GM18507 (cell line): ENCODE data around the gene SPACA1.
"Not testable (repeated sequence)": the region's sequence is repeated elsewhere in the genome, so short reads cannot be mapped to it uniquely, and the experiment has no call there.

Experiments
- DNase-seq: peaks from one replicate; pipeline ENCODE4 v3.0.0; 2011; ENCODE audit warnings: low read depth; ENCODE audit not compliant: insufficient read length; ENCODE audit errors: extremely low spot score
- FAIRE-seq: peaks from 2 replicates; lab custom pipeline; 2011; peaks lifted over from hg19 to GRCh38; lab: Jason Lieb, UNC

The SPACA1 gene, protein sequence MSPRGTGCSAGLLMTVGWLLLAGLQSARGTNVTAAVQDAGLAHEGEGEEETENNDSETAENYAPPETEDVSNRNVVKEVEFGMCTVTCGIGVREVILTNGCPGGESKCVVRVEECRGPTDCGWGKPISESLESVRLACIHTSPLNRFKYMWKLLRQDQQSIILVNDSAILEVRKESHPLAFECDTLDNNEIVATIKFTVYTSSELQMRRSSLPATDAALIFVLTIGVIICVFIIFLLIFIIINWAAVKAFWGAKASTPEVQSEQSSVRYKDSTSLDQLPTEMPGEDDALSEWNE

DNA sequence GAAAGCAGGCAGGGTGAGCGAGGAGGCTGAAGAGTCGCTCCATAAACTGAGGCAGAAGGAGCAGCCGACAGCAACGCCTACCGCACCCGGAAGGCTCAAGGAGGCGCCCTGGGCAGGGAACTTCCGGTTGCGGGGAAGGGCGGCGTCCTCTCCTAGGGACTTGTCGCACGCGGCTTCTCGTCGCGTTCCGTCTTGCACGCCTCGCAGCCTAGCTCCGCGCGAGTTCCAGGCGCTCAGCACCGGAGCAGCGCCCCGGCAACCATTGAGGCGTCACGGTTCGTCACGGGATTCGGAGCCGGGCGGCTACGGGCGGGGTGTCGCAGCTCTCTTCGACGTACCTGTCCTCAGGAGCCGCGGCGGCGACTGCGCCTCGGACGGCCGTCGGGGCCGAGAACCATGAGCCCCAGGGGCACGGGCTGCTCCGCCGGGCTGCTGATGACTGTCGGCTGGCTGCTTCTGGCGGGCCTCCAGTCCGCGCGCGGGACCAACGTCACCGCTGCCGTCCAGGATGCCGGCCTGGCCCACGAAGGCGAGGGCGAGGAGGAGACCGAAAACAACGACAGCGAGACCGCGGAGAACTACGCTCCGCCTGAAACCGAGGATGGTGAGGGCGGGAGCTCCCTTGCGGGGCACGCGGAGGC lies at the start of gene SPACA1:
TSS of gene SPACA1 (plus strand) at position 332 of the 641 bp plus-strand sequence. CDS start at position 397, 65 bp downstream.
- FAIRE-seq = no peak
- DNase-seq = no peak

DNA sequence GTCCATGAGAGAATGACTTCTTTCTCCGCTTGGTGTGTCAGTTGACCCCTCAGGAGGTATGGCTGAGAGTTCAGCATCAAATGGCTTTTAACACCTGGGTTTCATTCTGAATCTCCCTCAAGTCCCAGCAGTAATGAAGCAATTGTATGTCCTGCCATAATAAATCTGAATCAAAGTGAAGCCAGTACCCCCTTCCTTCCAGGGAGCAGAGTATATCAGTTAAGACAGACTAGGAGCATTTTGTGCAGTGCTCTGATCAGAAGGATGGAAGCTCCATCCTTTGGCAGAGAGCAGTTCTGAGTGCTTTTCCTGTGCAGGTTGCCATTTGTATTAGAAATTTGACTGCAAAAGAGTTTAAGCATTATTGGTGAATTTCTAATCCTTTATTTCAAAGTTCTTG lies 46.9 kb upstream of the SPACA1 start:
- no peak for DNase-seq
- FAIRE-seq = no peak

DNA sequence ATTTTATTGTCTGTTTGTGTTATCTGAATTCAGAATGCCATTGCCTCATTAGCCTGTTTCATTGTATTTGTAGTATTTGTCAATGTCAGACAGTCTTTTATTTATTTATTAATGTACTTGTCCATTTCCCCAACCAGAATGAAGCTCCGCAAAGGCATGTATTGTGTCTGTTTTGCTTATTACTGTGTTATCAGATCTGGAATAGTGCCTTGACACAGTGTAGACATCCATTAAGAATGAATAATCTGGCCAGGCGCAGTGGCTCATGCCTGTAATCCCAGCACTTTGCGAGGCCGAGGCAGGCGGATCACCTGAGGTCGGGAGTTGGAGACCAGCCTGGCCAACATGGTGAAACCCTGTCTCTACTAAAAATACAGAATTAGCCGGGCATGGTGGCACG lies 46.4 kb upstream of the SPACA1 start:
- not testable (repeated sequence) for FAIRE-seq, DNase-seq

DNA sequence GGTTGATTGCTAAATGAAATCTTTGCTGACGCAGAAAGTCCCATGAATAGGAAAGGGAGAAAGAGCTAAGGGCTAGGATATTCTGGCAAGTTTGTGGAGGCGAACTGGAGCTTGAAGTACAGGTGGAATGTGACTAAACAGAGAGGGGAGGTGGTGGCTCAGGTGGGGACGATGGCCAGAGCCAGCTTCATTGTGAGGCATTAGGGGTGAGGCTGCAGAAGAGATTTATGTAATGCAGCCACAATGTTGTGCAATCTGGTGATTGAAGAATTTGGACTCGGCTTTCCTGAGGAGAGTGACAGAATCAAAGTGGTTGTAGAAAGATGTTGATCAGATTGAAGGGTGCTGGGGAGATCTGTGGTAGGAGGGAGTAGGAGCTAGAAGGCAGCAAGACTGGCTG lies 42.9 kb upstream of the SPACA1 start:
- no peak for FAIRE-seq

DNA sequence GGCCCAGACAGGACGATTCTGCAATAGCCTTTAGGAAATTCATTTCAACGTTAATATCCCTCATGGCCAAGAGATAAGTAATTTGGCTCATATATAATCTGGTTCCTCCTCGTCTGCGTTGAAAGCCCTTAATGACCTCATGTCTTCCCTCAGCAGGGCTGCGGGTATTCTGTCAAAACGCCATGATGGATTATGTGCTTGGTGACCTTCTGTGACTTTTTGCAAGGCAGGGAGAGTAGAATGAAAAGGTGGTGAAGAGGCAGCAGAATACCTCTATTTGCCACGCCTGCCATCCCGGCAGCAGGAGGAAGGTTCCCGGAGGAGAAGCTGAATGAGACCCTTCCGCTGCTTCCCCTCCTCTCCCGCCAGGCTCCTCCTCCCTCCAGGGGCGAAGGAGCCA lies 41.1 kb upstream of the SPACA1 start:
- no peak for FAIRE-seq
- DNase-seq = no peak

More for the DNA sequence above, 42.9 kb upstream of the SPACA1 start:
- DNase-seq = no peak

DNA sequence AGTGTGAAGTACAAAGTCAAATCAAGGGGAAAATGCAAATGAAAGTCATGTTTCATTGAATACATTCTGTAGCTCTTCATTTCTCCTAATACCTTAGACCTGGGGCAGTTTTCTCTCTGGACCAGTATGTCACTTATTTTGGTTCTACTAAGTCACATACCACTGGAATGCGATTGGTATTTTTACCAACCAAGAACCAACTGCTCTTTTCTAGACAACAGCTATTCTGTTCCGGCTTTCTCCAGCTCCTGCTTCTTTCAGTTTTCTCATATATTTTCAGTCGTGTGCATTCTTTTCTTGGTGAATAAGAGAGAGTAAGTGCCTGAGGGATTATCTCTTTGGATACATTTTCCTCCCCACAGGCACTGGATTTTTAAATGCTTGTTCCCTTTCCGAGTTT lies 39.2 kb upstream of the SPACA1 start:
- DNase-seq (no peak), FAIRE-seq (no peak)

DNA sequence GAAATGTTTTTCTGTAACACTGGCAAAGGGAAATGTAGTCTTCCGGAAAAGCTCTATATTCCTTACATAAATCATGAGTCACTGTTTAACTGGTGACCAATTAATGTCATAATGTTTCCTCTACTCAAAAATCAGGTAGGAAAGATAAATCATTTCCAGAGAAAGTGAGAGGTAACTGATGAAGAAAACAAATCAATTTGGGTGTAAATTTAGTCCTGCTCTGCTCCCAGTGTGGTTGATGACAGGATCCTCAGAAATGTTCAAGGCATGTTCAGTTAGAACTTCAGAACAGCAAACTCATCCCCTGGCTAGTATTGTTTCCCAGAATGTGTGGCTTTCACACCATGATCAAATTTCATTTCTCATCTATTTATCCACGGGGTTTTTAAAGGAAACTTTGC lies 38.8 kb upstream of the SPACA1 start:
- DNase-seq = no peak

DNA sequence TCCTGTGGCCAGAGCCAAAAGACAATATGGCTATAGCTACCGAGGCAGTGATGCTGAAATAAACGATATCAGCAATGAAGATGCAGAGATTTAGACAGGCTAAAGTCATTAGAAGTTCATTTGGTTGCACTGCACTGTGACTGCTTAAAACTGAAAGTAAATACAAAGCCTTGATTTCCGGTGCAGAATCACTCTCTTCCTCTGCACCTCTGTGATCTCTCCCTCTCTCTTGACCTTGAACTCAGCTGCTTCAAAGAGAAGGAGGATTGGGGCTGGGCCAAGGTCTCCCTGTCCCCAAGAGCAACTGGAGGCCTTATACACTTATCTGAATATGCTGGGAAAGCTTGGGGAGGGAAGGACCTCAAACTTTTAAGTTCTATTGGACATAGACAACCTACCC lies 34.6 kb upstream of the SPACA1 start:
- DNase-seq (no peak), FAIRE-seq (peak; percentile 58)

More for the DNA sequence above, 38.8 kb upstream of the SPACA1 start:
- FAIRE-seq = no peak

DNA sequence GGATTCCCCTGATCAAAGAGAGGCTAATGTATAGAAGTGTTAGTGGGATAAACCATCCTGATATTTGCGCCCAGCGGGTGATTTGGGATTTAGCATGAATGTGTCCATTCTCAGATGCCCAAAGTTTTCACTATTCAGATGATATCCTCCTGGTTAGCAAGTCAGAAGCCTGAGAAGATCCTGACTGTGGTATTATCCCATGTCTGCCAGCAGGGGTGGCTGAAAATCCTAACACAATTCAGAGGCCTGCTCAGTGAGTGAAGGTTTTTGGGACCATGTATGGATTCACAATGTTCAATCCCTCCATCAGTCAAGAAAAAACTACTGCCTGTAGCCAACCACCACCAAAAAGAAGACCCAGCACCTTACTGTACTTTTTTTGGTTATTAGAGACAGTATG lies 34.1 kb upstream of the SPACA1 start:
- FAIRE-seq = no peak
- no peak for DNase-seq

DNA sequence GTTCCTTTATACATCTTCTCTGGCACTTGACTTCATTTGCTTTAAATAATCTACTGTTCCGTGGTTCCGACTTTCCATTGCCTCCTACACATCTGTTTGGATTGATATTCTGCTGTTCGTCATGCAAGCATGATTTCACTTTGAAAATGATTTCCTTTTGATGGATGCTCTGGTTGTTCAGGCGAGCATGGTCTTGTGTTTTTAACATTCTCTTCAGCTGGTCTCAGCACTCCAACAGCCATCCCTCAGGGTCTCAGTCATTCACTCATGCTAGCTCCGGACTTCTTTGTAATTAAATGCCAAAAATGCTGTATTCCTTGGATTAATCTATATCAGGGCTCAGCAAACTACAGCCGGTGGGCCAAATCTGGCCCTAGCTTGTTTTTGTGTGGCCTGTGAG lies 27.2 kb upstream of the SPACA1 start:
- FAIRE-seq = no peak

DNA sequence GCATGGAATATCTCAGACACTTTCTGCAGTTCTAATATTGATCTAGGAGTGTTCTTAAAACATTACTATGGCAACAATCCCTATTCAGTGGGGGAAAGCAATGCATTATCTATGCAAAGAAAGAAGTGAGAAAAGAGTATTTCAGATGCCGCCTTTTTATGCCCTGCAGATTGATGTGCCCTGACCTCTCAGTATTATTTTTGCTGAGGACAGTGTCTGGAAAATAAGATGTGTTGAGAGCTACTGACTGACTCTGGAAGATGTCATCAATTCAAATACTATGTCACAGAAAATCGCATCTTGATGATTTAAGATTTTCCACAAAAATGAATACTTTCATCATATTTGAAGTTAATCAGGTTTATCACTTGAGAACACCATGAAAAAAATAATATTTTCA lies 22.9 kb upstream of the SPACA1 start:
- no peak for DNase-seq
- FAIRE-seq = no peak

More for the DNA sequence above, 27.2 kb upstream of the SPACA1 start:
- DNase-seq = no peak

DNA sequence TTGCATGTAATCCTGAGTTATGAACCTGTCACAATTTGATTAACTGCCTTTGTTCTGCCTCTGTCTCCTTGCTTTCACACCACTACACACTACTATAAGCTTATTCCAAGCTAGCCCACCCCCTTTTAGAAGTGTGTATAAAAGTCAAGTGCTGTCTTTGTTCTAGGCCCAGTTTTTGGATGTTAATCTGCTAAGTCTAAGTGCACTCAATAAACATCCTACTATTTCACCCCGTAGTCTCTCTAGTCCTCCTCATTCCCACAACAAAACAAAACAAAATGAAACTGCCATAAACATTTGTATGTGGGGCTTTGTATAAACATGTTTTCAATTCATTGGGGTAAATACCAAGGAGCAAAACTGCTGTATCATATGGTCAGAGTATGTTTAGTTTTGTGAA lies 16.1 kb upstream of the SPACA1 start:
- DNase-seq (no peak), FAIRE-seq (no peak)

DNA sequence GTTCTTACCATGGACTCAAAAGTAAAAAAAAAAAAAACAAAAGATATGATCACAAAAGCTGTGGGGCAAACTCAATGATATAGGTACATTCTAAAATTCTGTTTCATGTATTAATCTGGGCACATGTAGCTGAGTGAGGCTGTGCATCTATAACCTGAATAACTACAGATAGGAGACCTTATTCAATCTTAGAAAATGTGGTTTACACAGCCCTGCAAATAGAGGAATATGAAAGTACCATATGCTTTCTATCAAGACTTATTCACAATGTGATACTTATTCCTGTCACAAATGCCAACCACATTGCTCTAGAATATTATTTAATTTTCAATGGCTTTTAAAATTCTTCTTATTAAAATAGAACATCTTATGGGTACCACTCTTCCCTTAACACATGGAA lies 3.1 kb upstream of the SPACA1 start:
- no peak for FAIRE-seq
- no peak for DNase-seq

DNA sequence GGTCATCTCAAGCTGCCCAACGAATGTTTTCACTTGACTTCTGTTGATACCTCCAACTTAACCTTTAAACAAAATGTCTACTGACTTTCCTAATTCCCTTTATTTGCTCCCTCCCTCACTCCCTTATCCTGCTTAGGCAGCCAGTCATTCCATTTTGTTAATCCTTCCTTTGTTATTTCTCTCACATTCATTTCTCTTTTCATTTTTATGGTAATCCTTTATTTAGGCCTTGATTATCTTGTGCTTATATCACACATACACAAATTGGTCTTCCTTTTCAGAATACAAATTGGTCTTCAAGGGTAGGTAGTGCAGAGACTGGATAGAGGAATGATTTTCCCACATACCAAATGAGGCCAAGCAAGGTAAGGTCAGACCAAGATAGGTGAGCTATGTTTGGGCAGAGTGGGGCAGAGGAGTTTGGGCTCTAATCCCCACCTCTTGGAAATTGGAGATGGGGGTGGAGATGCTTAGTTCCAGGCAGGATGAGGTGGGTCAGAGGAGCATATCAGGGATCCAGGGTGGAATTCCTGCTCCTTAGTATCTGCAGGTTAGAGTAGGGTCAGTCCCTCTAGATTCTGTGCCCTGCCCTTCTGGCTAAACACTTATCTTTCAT lies 2.0 kb upstream of the SPACA1 start:
- peak; percentile 21 for FAIRE-seq
- no peak for DNase-seq

DNA sequence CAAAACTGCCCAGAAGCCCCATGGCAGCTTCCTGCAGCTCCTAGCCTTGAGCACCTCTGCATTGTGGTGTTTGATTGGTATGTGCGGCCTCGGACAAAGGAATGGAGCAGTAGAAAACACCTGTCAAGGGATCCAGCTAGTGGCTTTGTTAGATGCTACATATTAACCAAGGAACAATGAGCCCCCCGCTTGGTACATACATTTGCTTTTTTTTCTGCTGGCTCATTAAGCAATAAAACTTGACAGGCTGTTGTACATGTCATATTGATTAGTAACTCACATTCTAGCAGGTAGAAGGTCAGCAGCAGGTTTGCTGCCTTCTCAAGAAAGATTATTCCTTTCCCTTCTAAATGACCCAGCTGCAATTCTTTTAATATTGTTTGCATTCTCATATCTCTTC lies 937 bp downstream of the SPACA1 start:
- DNase-seq (no peak), FAIRE-seq (no peak)

DNA sequence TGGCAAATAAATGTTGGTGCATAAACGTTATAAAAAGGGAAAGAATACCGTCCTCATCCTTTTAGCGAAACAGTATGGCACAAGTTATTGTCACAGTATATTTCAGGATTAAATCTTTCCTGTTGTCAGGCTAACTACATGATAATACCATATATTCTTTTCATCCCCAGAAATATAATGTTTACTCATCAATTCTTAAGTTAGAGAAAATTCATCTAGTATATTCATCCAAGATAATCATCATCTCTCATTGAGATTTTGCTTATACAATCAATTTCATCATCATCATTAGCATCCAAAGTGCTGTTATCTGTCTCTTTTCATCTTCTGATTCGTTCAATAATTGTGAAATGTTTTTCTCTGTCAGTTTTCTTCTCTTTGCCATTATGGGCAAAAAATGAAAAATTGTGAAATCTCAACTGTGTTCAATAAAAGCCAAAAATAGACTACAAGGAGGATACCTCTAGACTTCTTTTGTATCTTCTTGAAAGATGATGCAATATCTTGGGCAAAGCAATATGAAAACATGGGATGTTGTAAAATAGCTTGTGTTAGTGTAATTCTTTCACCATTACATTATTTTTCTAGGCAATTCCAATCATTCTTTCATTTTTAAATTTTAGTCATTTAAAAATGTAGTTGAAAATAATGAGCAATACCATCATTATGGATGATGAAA lies 2.6 kb downstream of the SPACA1 start:
- FAIRE-seq (no peak), DNase-seq (no peak)

DNA sequence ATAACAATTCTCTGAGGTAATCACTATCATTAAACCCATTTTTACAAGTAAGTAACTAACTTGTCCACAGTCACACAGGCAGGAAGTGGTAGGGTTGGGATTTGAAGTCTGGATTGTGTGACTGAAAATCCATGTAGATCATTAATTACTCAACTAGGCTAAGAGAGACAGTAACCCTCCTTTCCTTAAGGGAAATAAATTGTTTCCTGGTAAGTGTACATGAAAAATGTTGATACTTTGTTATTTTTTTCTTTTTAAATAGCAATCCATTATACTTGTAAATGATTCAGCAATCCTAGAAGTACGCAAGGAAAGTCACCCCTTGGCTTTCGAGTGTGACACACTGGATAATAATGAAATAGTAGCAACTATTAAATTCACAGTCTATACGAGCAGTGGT lies 11.6 kb downstream of the SPACA1 start:
- DNase-seq = no peak
- no peak for FAIRE-seq

DNA sequence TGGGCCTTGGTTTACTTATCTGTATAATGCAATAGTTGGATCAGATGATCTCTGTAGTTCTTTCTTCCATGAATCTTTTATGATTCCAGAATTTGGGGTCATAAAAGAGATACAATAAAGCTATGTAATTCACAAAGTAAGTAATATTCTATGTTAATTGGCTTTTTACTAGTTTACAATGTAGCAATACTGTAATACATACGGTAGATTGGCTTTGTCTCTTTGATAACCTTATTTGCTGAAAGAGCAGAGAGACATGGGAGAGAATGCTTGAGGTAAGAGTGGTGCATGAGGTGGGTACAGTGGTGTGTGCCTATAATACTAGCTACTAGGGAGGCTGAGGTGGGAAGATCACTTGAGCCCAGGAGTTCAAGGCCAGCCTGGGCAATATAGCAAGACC lies 14.7 kb downstream of the SPACA1 start:
- DNase-seq (no peak), FAIRE-seq (no peak)

DNA sequence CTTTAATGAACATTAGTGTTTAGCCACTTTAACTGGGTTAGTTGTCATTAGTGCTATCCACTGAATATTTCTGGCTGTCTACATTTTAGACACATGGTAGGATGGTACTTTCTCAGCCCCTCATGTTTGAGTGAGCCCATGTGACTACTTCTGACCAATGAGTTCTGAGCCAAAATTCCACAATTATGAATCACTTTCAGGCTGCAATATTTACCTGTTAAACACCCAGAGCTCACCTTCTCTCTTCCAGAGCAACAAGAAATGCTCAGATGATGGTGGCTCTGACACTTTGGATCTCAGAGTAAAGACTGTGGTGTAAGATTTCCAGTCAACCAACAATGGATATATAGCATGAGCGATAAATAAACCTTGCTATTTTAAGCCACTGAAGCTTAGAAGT lies 24.8 kb downstream of the SPACA1 start:
- FAIRE-seq = no peak

DNA sequence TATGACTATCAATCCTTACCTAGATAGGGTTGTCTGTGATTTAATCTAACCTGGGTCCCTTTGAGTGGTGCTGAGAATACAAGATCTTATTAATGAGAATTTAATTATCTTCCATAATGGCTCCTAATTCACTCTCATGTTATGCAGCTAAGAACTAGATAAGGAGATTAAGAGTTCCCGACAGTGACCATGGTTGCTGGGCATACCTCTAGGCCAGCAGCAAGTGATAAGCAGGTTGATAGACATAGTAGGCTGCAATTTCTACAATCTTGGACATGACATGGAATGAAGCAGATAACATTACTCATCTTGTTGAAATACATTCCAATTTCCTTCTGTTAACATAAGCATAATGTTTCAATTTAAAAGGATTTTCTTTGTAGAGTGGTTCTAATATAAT lies 27.1 kb downstream of the SPACA1 start:
- DNase-seq = no peak
- no peak for FAIRE-seq

More for the DNA sequence above, 24.8 kb downstream of the SPACA1 start:
- no peak for DNase-seq
